DOHH2 (cell line): Measurements from ENCODE around the gene FBN2.
"Not testable (repeated sequence)": the region's sequence is repeated elsewhere in the genome, so short reads cannot be mapped to it uniquely, and the experiment has no call there.

Source experiments
- H3F3A ChIP-seq: fragments of 200-600 bp; sonication (generic), shearing (Covaris generic); 2 replicates; pipeline ENCODE4 v1.6.0; 2016; ENCODE audit warnings: antibody characterized with exemption, mild to moderate bottlenecking; ENCODE audit not compliant: control insufficient read depth, insufficient read depth
- H3K27ac ChIP-seq: fragments of 200-600 bp; sonication (generic); 2 replicates; pipeline ENCODE4 v1.5.1; 2014; ENCODE audit warnings: low read depth, mild to moderate bottlenecking, low read length, moderate library complexity
- H3K27me3 ChIP-seq: fragments of 200-600 bp; sonication (generic); 2 replicates; pipeline ENCODE4 v1.6.1; 2014; ENCODE audit warnings: mild to moderate bottlenecking, low read length, mixed read lengths; ENCODE audit not compliant: control insufficient read depth
- H3K36me3 ChIP-seq: fragments of 200-600 bp; sonication (generic); 2 replicates; pipeline ENCODE4 v1.6.1; 2014; ENCODE audit warnings: mild to moderate bottlenecking, low read length, moderate library complexity, mixed read lengths; ENCODE audit not compliant: control insufficient read depth
- H3K4me1 ChIP-seq: fragments of 200-600 bp; sonication (generic); 2 replicates; pipeline ENCODE4 v1.6.1; 2014; ENCODE audit warnings: mild to moderate bottlenecking, low read length, mixed read lengths; ENCODE audit not compliant: control insufficient read depth
- H3K4me2 ChIP-seq: fragments of 200-600 bp; sonication (generic); 2 replicates; pipeline ENCODE4 v1.6.0; 2014; ENCODE audit warnings: mild to moderate bottlenecking, low read length, moderate library complexity
- H3K4me3 ChIP-seq: fragments of 200-600 bp; sonication (generic); 2 replicates; pipeline ENCODE4 v1.5.1; 2014; ENCODE audit warnings: mild to moderate bottlenecking, low read length, mixed read lengths
- H3K79me2 ChIP-seq: fragments of 200-600 bp; sonication (generic); 2 replicates; pipeline ENCODE4 v1.6.1; 2014; ENCODE audit warnings: mild to moderate bottlenecking, low read length, mixed read lengths; ENCODE audit not compliant: control insufficient read depth
- H3K9me2 ChIP-seq: fragments of 200-600 bp; sonication (generic); replicated peaks from 2 replicates; pipeline ENCODE4 v1.6.1; 2014; ENCODE audit warnings: mild to moderate bottlenecking, low read length, mixed read lengths; ENCODE audit not compliant: control insufficient read depth
- H3K9me3 ChIP-seq: fragments of 200-600 bp; sonication (generic); 2 replicates; pipeline ENCODE4 v1.6.1; 2014; ENCODE audit warnings: antibody characterized with exemption, low read length, mixed read lengths; ENCODE audit not compliant: control insufficient read depth, insufficient read depth
- H4K20me1 ChIP-seq: fragments of 200-600 bp; sonication (generic); 2 replicates; pipeline ENCODE4 v1.6.0; 2014; ENCODE audit warnings: low read depth, mild to moderate bottlenecking, antibody characterized with exemption, low read length, moderate library complexity; ENCODE audit not compliant: control insufficient read depth, insufficient read depth
- EZH2phosphoT487 ChIP-seq: fragments of 200-600 bp; sonication (generic); IDR thresholded peaks from 2 replicates; pipeline ENCODE4 v1.6.1; 2017; ENCODE audit warnings: borderline replicate concordance, mild to moderate bottlenecking, antibody characterized with exemption, low read length, moderate library complexity, mixed read lengths
- TF ChIP-seq, protein P1 (sequence below): fragments of 200-600 bp; sonication (generic); IDR thresholded peaks from one replicate; pipeline ENCODE4 v1.5.1; 2014; ENCODE audit warnings: antibody characterized with exemption, mild to moderate bottlenecking, low read depth, low read length; ENCODE audit not compliant: poor library complexity, severe bottlenecking

The FBN2 gene

DNA sequence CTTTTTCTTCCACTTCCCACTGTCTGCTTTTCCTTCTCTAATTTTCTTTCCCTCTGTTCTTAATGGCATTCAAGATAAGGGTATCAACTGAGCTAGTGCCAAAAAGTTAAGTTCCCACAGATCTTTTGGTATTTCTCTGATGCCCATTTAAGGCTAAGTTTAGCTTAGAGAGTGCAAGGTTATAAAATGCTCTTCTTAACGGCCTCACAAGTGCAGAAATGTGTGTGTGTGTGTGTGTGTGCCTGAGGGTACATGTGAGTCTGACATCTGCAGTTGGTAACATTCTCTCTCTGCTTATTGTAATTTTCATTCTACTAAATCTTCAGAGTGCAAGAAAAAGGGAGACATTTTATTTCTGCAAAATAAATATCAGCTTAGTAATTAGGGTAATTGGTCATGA is 24.2 kb downstream of the FBN2 start:
- H3K79me2 ChIP-seq, result no peaks in the 10 kb centered on the region
- no peaks in the 10 kb centered on the region for H3F3A ChIP-seq
- no peaks in the 10 kb centered on the region for H3K4me1 ChIP-seq
- H3K27me3 ChIP-seq, result no peaks in the 10 kb centered on the region
- no peaks in the 10 kb centered on the region for H3K9me2 ChIP-seq
- no peak overlapping the region for H3K4me2 ChIP-seq
- no peaks in the 10 kb centered on the region for H3K36me3 ChIP-seq
- no peaks in the 10 kb centered on the region for H3K9me3 ChIP-seq
- no peaks in the 10 kb centered on the region for H4K20me1 ChIP-seq
- no peak for TF ChIP-seq EZH2phosphoT487
- TF ChIP-seq, protein P1, sequence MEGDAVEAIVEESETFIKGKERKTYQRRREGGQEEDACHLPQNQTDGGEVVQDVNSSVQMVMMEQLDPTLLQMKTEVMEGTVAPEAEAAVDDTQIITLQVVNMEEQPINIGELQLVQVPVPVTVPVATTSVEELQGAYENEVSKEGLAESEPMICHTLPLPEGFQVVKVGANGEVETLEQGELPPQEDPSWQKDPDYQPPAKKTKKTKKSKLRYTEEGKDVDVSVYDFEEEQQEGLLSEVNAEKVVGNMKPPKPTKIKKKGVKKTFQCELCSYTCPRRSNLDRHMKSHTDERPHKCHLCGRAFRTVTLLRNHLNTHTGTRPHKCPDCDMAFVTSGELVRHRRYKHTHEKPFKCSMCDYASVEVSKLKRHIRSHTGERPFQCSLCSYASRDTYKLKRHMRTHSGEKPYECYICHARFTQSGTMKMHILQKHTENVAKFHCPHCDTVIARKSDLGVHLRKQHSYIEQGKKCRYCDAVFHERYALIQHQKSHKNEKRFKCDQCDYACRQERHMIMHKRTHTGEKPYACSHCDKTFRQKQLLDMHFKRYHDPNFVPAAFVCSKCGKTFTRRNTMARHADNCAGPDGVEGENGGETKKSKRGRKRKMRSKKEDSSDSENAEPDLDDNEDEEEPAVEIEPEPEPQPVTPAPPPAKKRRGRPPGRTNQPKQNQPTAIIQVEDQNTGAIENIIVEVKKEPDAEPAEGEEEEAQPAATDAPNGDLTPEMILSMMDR, result no peak
- H3K27ac ChIP-seq, result no peak overlapping the region
- H3K4me3 ChIP-seq, result no peak overlapping the region

DNA sequence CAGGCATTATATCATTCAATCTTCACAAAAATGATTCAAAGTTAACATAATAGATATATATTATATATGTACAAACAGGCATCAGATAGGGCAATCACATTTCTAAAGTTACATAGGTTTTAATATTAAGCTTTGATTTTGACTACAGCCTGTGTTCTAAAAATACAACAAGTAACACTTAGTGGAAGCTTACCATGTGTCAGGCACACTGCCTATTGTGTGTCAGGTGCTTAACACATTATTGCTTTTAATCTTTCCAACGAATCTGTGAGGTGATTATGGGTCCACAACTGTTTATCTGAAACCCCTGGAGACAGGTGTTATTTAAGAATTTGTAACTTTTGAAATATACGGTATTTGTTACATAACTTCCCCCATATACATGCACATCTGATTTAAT is 25.2 kb downstream of the FBN2 start:
- Histone ChIP-seq H3K4me1 (no peaks in the 10 kb centered on the region), H3K27me3 (no peaks in the 10 kb centered on the region), H3K27ac (no peak overlapping the region), H3K79me2 (no peaks in the 10 kb centered on the region), H3F3A (no peaks in the 10 kb centered on the region), H3K4me3 (no peak overlapping the region), H4K20me1 (no peaks in the 10 kb centered on the region), H3K4me2 (no peak overlapping the region), H3K9me3 (no peaks in the 10 kb centered on the region), H3K9me2 (no peaks in the 10 kb centered on the region), H3K36me3 (no peaks in the 10 kb centered on the region)
- TF ChIP-seq EZH2phosphoT487, result no peak
- TF ChIP-seq, protein P1, result no peak

DNA sequence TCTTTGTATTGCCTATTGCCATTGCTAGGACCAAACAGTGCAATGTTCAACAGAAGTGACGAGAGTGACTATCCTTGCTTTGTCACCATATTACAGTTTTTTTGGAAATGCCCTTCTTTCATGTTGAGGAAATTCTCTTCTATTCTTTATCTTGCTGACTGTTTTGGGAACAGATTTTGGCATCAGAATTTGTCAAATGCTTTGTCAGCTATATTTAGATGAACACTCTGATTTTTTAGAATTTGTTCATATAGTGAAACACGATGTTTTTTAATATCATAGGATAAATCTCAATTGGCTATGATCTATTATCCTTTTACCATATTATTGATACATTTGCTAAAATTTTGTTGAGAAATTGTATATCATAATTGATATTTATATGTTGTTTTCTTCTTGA is 31.4 kb downstream of the FBN2 start:
- H3K4me3 ChIP-seq, result no peak overlapping the region
- H4K20me1 ChIP-seq, result no peaks in the 10 kb centered on the region
- H3K4me1 ChIP-seq, result no peaks in the 10 kb centered on the region
- no peak overlapping the region for H3K4me2 ChIP-seq
- no peak overlapping the region for H3K27ac ChIP-seq
- H3K9me3 ChIP-seq, result 0 out of 2 replicates have a peak, but pooled peaks cover 3% of the 10 kb centered on the region
- H3K27me3 ChIP-seq, result no peaks in the 10 kb centered on the region
- H3K36me3 ChIP-seq, result no peaks in the 10 kb centered on the region
- no peaks in the 10 kb centered on the region for H3F3A ChIP-seq
- H3K9me2 ChIP-seq, result no peaks in the 10 kb centered on the region
- TF ChIP-seq, protein P1, result no peak
- H3K79me2 ChIP-seq, result no peaks in the 10 kb centered on the region

DNA sequence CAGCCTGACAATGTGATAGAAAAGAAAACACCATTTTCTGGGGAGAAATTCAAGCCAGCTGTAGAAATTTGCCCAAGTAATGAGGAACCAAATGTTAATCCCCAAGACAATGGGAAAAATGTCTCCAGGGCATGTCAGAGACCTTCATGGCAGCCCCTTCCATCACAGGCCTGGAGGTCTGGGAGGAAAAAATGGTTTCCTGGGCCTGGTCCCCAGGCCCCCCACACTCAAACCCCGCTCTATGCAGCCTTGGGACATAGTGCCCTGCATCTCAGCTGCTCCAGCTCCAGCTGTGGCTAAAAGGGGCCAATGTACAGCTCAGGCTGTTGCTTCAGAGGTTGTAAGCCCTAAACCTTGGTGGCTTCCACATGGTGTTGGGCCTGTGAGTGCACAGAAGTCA is 34.3 kb downstream of the FBN2 start:
- not testable (repeated sequence) for H3F3A ChIP-seq, H4K20me1 ChIP-seq, H3K27ac ChIP-seq, H3K36me3 ChIP-seq, H3K9me2 ChIP-seq, H3K9me3 ChIP-seq, H3K4me1 ChIP-seq, H3K4me3 ChIP-seq, H3K4me2 ChIP-seq, H3K27me3 ChIP-seq, H3K79me2 ChIP-seq
